K562 treated with DMSO at 1 percent for 4 hours (cell line): Measurements from ENCODE around the gene CADPS. TPM values are rescaled to one million over a fixed set of nuclear protein-coding genes. Genes with fewer than 3 reads are reported as not detected.

Experiments
- total RNA-seq: library from RNA; unstranded; fragments of 300-600 nt; gene quantifications from 2 replicates; pipeline ENCODE4 v1.2.3, GENCODE V29; 2022; ENCODE audit not compliant: insufficient read depth

Gene CADPS
- total RNA-seq = not detected in 2 replicates

GRCh38 chr3:62874711-62875557 lies at the start of gene CADPS:
Gene CADPS, minus strand, starts transcription at chr3:62875416. Its CDS starts 387 bp downstream, at chr3:62875029.

GRCh38 chr3:62373215-62373614 lies 502.0 kb downstream of the CADPS start, which contains the start of gene FEZF2:
Gene FEZF2, minus strand, starts transcription at chr3:62373550. Its CDS starts 682 bp downstream, at chr3:62372868.

